ENCODE results near the gene CXCR5.

The CXCR5 gene

GRCh38 chr11:118911880-118912741 is 28.4 kb downstream of the CXCR5 start (continued):
- TF ChIP-seq ZNF398 (tag by site-specific recombination; IDR thresholded peaks at IDR 0.05) = peak; percentile 94
- no peak for TF ChIP-seq ZNF138 (tag by site-specific recombination; IDR thresholded peaks at IDR 0.05; ENCODE audit: borderline replicate concordance)
- TF ChIP-seq ZNF10 (tag by site-specific recombination; IDR thresholded peaks at IDR 0.05) = no peak
- TF ChIP-seq ZNF155 (tag by site-specific recombination; IDR thresholded peaks at IDR 0.05) = no peak
- TF ChIP-seq ZNF175 (tag by site-specific recombination; IDR thresholded peaks at IDR 0.05) = no peak
- peak; percentile 97 for TF ChIP-seq ZNF341 (tag by site-specific recombination; IDR thresholded peaks at IDR 0.05; ENCODE audit: low read depth)
- no peak for TF ChIP-seq ZNF2 (tag by site-specific recombination; IDR thresholded peaks at IDR 0.05)
- TF ChIP-seq ZNF610 (tag by site-specific recombination; IDR thresholded peaks at IDR 0.05; ENCODE audit: borderline replicate concordance) = no peak
- TF ChIP-seq ZNF433 (tag by site-specific recombination; IDR thresholded peaks at IDR 0.05; ENCODE audit: low read depth) = no peak
- TF ChIP-seq ZNF600 (tag by site-specific recombination; IDR thresholded peaks at IDR 0.05) = no peak
- TF ChIP-seq, protein P1, sequence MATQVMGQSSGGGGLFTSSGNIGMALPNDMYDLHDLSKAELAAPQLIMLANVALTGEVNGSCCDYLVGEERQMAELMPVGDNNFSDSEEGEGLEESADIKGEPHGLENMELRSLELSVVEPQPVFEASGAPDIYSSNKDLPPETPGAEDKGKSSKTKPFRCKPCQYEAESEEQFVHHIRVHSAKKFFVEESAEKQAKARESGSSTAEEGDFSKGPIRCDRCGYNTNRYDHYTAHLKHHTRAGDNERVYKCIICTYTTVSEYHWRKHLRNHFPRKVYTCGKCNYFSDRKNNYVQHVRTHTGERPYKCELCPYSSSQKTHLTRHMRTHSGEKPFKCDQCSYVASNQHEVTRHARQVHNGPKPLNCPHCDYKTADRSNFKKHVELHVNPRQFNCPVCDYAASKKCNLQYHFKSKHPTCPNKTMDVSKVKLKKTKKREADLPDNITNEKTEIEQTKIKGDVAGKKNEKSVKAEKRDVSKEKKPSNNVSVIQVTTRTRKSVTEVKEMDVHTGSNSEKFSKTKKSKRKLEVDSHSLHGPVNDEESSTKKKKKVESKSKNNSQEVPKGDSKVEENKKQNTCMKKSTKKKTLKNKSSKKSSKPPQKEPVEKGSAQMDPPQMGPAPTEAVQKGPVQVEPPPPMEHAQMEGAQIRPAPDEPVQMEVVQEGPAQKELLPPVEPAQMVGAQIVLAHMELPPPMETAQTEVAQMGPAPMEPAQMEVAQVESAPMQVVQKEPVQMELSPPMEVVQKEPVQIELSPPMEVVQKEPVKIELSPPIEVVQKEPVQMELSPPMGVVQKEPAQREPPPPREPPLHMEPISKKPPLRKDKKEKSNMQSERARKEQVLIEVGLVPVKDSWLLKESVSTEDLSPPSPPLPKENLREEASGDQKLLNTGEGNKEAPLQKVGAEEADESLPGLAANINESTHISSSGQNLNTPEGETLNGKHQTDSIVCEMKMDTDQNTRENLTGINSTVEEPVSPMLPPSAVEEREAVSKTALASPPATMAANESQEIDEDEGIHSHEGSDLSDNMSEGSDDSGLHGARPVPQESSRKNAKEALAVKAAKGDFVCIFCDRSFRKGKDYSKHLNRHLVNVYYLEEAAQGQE (tag by site-specific recombination; IDR thresholded peaks at IDR 0.05) = no peak
- TF ChIP-seq, protein P2, sequence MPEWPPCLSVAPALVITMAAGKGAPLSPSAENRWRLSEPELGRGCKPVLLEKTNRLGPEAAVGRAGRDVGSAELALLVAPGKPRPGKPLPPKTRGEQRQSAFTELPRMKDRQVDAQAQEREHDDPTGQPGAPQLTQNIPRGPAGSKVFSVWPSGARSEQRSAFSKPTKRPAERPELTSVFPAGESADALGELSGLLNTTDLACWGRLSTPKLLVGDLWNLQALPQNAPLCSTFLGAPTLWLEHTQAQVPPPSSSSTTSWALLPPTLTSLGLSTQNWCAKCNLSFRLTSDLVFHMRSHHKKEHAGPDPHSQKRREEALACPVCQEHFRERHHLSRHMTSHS (tag by site-specific recombination; IDR thresholded peaks at IDR 0.05) = no peak
- no peak for TF ChIP-seq ZNF121 (tag by site-specific recombination; IDR thresholded peaks at IDR 0.05)
- TF ChIP-seq ZNF132 (tag by site-specific recombination; IDR thresholded peaks at IDR 0.05; ENCODE audit: borderline replicate concordance) = no peak
- TF ChIP-seq HOXD13 (CRISPR knock-in tag; IDR thresholded peaks at IDR 0.05; ENCODE audit: borderline replicate concordance) = no peak
- TF ChIP-seq ZNF677 (tag by site-specific recombination; IDR thresholded peaks at IDR 0.05) = no peak
- TF ChIP-seq EGR2 (tag by site-specific recombination; IDR thresholded peaks at IDR 0.05; ENCODE audit: low read depth) = peak; percentile 29; the same call in 1 of the 2 replicates
- no peak for TF ChIP-seq ZNF623 (tag by site-specific recombination; IDR thresholded peaks at IDR 0.05)
- TF ChIP-seq ZNF768 (tag by site-specific recombination; IDR thresholded peaks at IDR 0.05) = no peak
- no peak for TF ChIP-seq ZNF48 (tag by site-specific recombination; IDR thresholded peaks at IDR 0.05)
- TF ChIP-seq IKZF3 (tag by site-specific recombination; IDR thresholded peaks at IDR 0.05) = peak; percentile 9; the same call in 1 of the 2 replicates
- TF ChIP-seq SP7 (tag by site-specific recombination; IDR thresholded peaks at IDR 0.05) = peak; percentile 43; the same call in 1 of the 2 replicates
- TF ChIP-seq ZNF692 (tag by site-specific recombination; IDR thresholded peaks at IDR 0.05) = no peak
- TF ChIP-seq ZNF157 (tag by site-specific recombination; IDR thresholded peaks at IDR 0.05) = no peak
- no peak for TF ChIP-seq ZNF184 (tag by site-specific recombination; IDR thresholded peaks at IDR 0.05)
- TF ChIP-seq, protein P3, sequence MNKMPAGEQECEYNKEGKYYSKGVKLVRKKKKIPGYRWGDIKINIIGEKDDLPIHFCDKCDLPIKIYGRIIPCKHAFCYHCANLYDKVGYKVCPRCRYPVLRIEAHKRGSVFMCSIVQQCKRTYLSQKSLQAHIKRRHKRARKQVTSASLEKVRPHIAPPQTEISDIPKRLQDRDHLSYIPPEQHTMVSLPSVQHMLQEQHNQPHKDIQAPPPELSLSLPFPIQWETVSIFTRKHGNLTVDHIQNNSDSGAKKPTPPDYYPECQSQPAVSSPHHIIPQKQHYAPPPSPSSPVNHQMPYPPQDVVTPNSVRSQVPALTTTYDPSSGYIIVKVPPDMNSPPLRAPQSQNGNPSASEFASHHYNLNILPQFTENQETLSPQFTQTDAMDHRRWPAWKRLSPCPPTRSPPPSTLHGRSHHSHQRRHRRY (tag by site-specific recombination; IDR thresholded peaks at IDR 0.05) = no peak
- no peak for TF ChIP-seq ZNF148 (tag by site-specific recombination; IDR thresholded peaks at IDR 0.05; ENCODE audit: borderline replicate concordance)
- no peak for TF ChIP-seq ZNF354C (tag by site-specific recombination; IDR thresholded peaks at IDR 0.05; ENCODE audit: borderline replicate concordance, low read depth)
- no peak; the same call in 1 of the 2 replicates for TF ChIP-seq ZNF335 (tag by site-specific recombination; conservative IDR thresholded peaks at IDR 0.05)
